Subcutaneous abdominal adipose tissue (tissue), 5 donors: ENCODE data around the gene BRI3BP.

ENCODE experiments used
- H3K27ac ChIP-seq: one replicate; pipeline ENCODE4 v1.7.0; 2013; ENCODE audit warnings: low read depth, mild to moderate bottlenecking, inconsistent platforms, low read length, moderate library complexity
- H3K27me3 ChIP-seq, 5 donors: one replicate each; pipeline ENCODE4 v1.7.0; 2013; ENCODE audit warnings: low read length in 5 of 5, inconsistent platforms in 1 of 5; ENCODE audit not compliant: control insufficient read depth in 5 of 5, insufficient read depth in 4 of 5
- H3K36me3 ChIP-seq, 5 donors: one replicate each; pipeline ENCODE4 v1.7.0; 2013; ENCODE audit warnings: low read length in 5 of 5; ENCODE audit not compliant: control insufficient read depth in 5 of 5, insufficient read depth in 5 of 5
- H3K4me1 ChIP-seq, 5 donors: one replicate each; pipeline ENCODE4 v1.7.0; 2013; ENCODE audit warnings: low read length in 5 of 5, mild to moderate bottlenecking in 3 of 5, moderate library complexity in 1 of 5; ENCODE audit not compliant: control insufficient read depth in 5 of 5, insufficient read depth in 5 of 5
- H3K4me3 ChIP-seq, 5 donors: one replicate each; pipeline ENCODE4 v1.7.0; 2013; ENCODE audit warnings: low read length in 5 of 5, low read depth in 1 of 5
- H3K9ac ChIP-seq, 5 donors: one replicate each; pipeline ENCODE4 v1.7.0; 2013; ENCODE audit warnings: low read length in 5 of 5, mild to moderate bottlenecking in 4 of 5, moderate library complexity in 3 of 5
- H3K9me3 ChIP-seq, 5 donors: one replicate each; pipeline ENCODE4 v1.7.0; 2013; ENCODE audit warnings: low read length in 5 of 5; ENCODE audit not compliant: control insufficient read depth in 5 of 5
- donor health status: healthy.
- donor health status: healthy.
- donor health status: healthy.
- donor health status: healthy.
- donor health status: healthy.

The BRI3BP gene

GRCh38 chr12:124993626-124994436 lies at the start of gene BRI3BP:
Gene BRI3BP (plus strand): TSS chr12:124993645. CDS start chr12:124993791, 146 bp downstream.
- H3K4me3 ChIP-seq: peak within 1 kb of the TSS; percentile 68 to 86 (median 74)
- H3K4me1 ChIP-seq: peaks cover 0 to 21% (median 17%) of the 10 kb centered on the region in 5 donors
- H3K36me3 ChIP-seq: no peaks in the 10 kb centered on the region
- no peaks in the 10 kb centered on the region for H3K27me3 ChIP-seq
- no peak within 1 kb of the TSS for H3K27ac ChIP-seq
- H3K9ac ChIP-seq: peak within 1 kb of the TSS in 4 of 5 donors; percentile 32 to 71 (median 54)
- no peaks in the 10 kb centered on the region for H3K9me3 ChIP-seq

GRCh38 chr12:124946447-124946793 lies 47.0 kb upstream of the BRI3BP start:
- Histone ChIP-seq H3K4me3 (no peak overlapping the region), H3K36me3 (peaks cover 0 to 56% (median 38%) of the 10 kb centered on the region in 5 donors)

GRCh38 chr12:124947013-124947412 lies 46.4 kb upstream of the BRI3BP start:
- Histone ChIP-seq H3K9ac (no peak overlapping the region), H3K27ac (no peak overlapping the region), H3K36me3 (peaks cover 0 to 62% (median 39%) of the 10 kb centered on the region in 5 donors), H3K4me3 (no peak overlapping the region), H3K9me3 (no peaks in the 10 kb centered on the region), H3K27me3 (no peaks in the 10 kb centered on the region), H3K4me1 (peaks cover 0 to 18% (median 12%) of the 10 kb centered on the region in 5 donors)

More at GRCh38 chr12:124946447-124946793, 47.0 kb upstream of the BRI3BP start:
- H3K27ac ChIP-seq: no peak overlapping the region
- H3K9ac ChIP-seq: no peak overlapping the region
- no peaks in the 10 kb centered on the region for H3K27me3 ChIP-seq
- no peaks in the 10 kb centered on the region for H3K9me3 ChIP-seq
- H3K4me1 ChIP-seq: peaks cover 0 to 18% (median 12%) of the 10 kb centered on the region in 5 donors

GRCh38 chr12:124947561-124948398 lies 45.7 kb upstream of the BRI3BP start:
- Histone ChIP-seq H3K9ac (peak overlapping the region in 1 of 5 donors; percentile 17), H3K27ac (no peak overlapping the region), H3K9me3 (no peaks in the 10 kb centered on the region), H3K4me1 (peaks cover 0 to 18% (median 12%) of the 10 kb centered on the region in 5 donors), H3K36me3 (peaks cover 0 to 70% (median 46%) of the 10 kb centered on the region in 5 donors), H3K4me3 (no peak overlapping the region), H3K27me3 (no peaks in the 10 kb centered on the region)

- H3K4me3 ChIP-seq: no peak overlapping the region
- peaks cover 0 to 78% (median 59%) of the 10 kb centered on the region in 5 donors for H3K36me3 ChIP-seq
- H3K9ac ChIP-seq: no peak overlapping the region
- no peaks in the 10 kb centered on the region for H3K27me3 ChIP-seq
- no peaks in the 10 kb centered on the region for H3K9me3 ChIP-seq
- no peak overlapping the region for H3K27ac ChIP-seq
- H3K4me1 ChIP-seq: peaks cover 0 to 18% (median 12%) of the 10 kb centered on the region in 5 donors
Measured at GRCh38 chr12:124949066-124949465, 44.4 kb upstream of the BRI3BP start.

GRCh38 chr12:124949779-124950728 lies 43.4 kb upstream of the BRI3BP start:
- H3K9ac ChIP-seq: no peak overlapping the region
- peaks cover 0 to 88% (median 65%) of the 10 kb centered on the region in 5 donors for H3K36me3 ChIP-seq
- no peak overlapping the region for H3K27ac ChIP-seq
- H3K4me3 ChIP-seq: no peak overlapping the region
- H3K9me3 ChIP-seq: no peaks in the 10 kb centered on the region
- peaks cover 0 to 18% (median 12%) of the 10 kb centered on the region in 5 donors for H3K4me1 ChIP-seq
- H3K27me3 ChIP-seq: no peaks in the 10 kb centered on the region

- Histone ChIP-seq H3K27ac (no peak overlapping the region), H3K4me3 (no peak overlapping the region), H3K36me3 (peaks cover 0 to 96% (median 75%) of the 10 kb centered on the region in 5 donors), H3K27me3 (no peaks in the 10 kb centered on the region), H3K9me3 (no peaks in the 10 kb centered on the region), H3K4me1 (peaks cover 0 to 9% (median 8%) of the 10 kb centered on the region in 5 donors), H3K9ac (no peak overlapping the region)
Measured at GRCh38 chr12:124952295-124952694, 41.1 kb upstream of the BRI3BP start.

- H3K9me3 ChIP-seq: no peaks in the 10 kb centered on the region
- H3K9ac ChIP-seq: no peak overlapping the region
- no peak overlapping the region for H3K27ac ChIP-seq
- H3K36me3 ChIP-seq: peaks cover 0 to 94% (median 74%) of the 10 kb centered on the region in 5 donors
- peaks cover 0 to 4% (median 3%) of the 10 kb centered on the region in 5 donors for H3K4me1 ChIP-seq
- H3K27me3 ChIP-seq: no peaks in the 10 kb centered on the region
- H3K4me3 ChIP-seq: no peak overlapping the region
Measured at GRCh38 chr12:124952801-124953200, 40.6 kb upstream of the BRI3BP start.

- Histone ChIP-seq H3K9ac (no peak overlapping the region), H3K27me3 (no peaks in the 10 kb centered on the region), H3K27ac (no peak overlapping the region), H3K4me3 (no peak overlapping the region), H3K9me3 (no peaks in the 10 kb centered on the region), H3K4me1 (no peaks in the 10 kb centered on the region), H3K36me3 (peaks cover 0 to 93% (median 74%) of the 10 kb centered on the region in 5 donors)
Measured at GRCh38 chr12:124953689-124954405, 39.6 kb upstream of the BRI3BP start.
